Mesendoderm (in vitro differentiated cells): ENCODE results near the gene RABAC1.

Experiments used
- DNase-seq: peaks from one replicate; pipeline ENCODE4 v3.0.0; 2013
- H2AK5ac ChIP-seq: 2 replicates; pipeline ENCODE4 v1.6.1; 2013; ENCODE audit warnings: low read length, inconsistent platforms
- H2BK120ac ChIP-seq: 2 replicates; pipeline ENCODE4 v1.6.1; 2013; ENCODE audit warnings: low read depth, mild to moderate bottlenecking, low read length, moderate library complexity, mixed read lengths
- H2BK15ac ChIP-seq: replicated peaks from 2 replicates; pipeline ENCODE4 v1.6.1; 2013; ENCODE audit warnings: low read depth, mild to moderate bottlenecking, moderate library complexity
- H2BK5ac ChIP-seq: 2 replicates; pipeline ENCODE4 v1.6.1; 2013; ENCODE audit warnings: low read length, inconsistent platforms
- H3K18ac ChIP-seq: 2 replicates; pipeline ENCODE4 v1.6.1; 2013; ENCODE audit warnings: mild to moderate bottlenecking, low read length, mixed read lengths
- H3K23ac ChIP-seq: one replicate; pipeline ENCODE4 v1.6.1; 2013; ENCODE audit warnings: low read length
- H3K27ac ChIP-seq: 2 replicates; pipeline ENCODE4 v1.5.1; 2013; ENCODE audit warnings: low read depth, mild to moderate bottlenecking, inconsistent platforms, low read length, moderate library complexity
- H3K27me3 ChIP-seq: 2 replicates; pipeline ENCODE4 v1.6.1; 2013; ENCODE audit warnings: low read length, control low read depth, mild to moderate bottlenecking, inconsistent platforms; ENCODE audit not compliant: insufficient read depth, poor library complexity
- H3K36me3 ChIP-seq: 2 replicates; pipeline ENCODE4 v1.6.1; 2013; ENCODE audit warnings: low read length, inconsistent platforms; ENCODE audit not compliant: control insufficient read depth, insufficient read depth
- H3K4ac ChIP-seq: one replicate; pipeline ENCODE4 v1.6.1; 2013; ENCODE audit warnings: low read depth, mild to moderate bottlenecking, low read length, moderate library complexity
- H3K4me1 ChIP-seq: 2 replicates; pipeline ENCODE4 v1.6.1; 2013; ENCODE audit warnings: low read depth, low read length, inconsistent platforms; ENCODE audit not compliant: control insufficient read depth
- H3K4me2 ChIP-seq: 2 replicates; pipeline ENCODE4 v1.6.1; 2013; ENCODE audit warnings: low read length
- H3K4me3 ChIP-seq: 2 replicates; pipeline ENCODE4 v1.5.1; 2013; ENCODE audit warnings: mild to moderate bottlenecking, low read length
- H3K56ac ChIP-seq: one replicate; pipeline ENCODE4 v1.6.1; 2013; ENCODE audit warnings: low read length
- H3K79me1 ChIP-seq: 2 replicates; pipeline ENCODE4 v1.6.1; 2013; ENCODE audit warnings: low read length, inconsistent platforms
- H3K79me2 ChIP-seq: 2 replicates; pipeline ENCODE4 v1.6.1; 2013; ENCODE audit warnings: mild to moderate bottlenecking, low read length; ENCODE audit not compliant: control insufficient read depth, insufficient read depth
- H3K9ac ChIP-seq: 2 replicates; pipeline ENCODE4 v1.6.1; 2013; ENCODE audit warnings: low read length, inconsistent platforms
- H4K5ac ChIP-seq: one replicate; pipeline ENCODE4 v1.6.1; 2013; ENCODE audit warnings: low read length
- H4K8ac ChIP-seq: one replicate; pipeline ENCODE4 v1.6.1; 2013; ENCODE audit warnings: low read depth, mild to moderate bottlenecking, control low read depth, low read length, moderate library complexity
- WGBS: extraction: QIAGEN DNeasy Blood & Tissue Kit; methylation state at CpG from one replicate; pipeline ENCODE4 v1.1.7; 2013; ENCODE audit warnings: low lambda C conversion rate, missing lambda C conversion rate; ENCODE audit not compliant: insufficient coverage; ENCODE audit errors: extremely low coverage; 5-methylcytosine and 5-hydroxymethylcytosine counted together

RABAC1 gene

GRCh38 chr19:41930926-41931592 is 28.1 kb downstream of the RABAC1 start:
- no CpG with 5 or more reads among the region's 17 CpGs for WGBS

GRCh38 chr19:41930322-41930722 is 28.8 kb downstream of the RABAC1 start:
- H3K79me1 ChIP-seq = no peaks in the 10 kb centered on the region

More at GRCh38 chr19:41930926-41931592, 28.1 kb downstream of the RABAC1 start:
- peak; percentile 73 for DNase-seq
- no peak overlapping the region for H3K9ac ChIP-seq
- no peak overlapping the region for H3K18ac ChIP-seq
- no peaks in the 10 kb centered on the region for H3K36me3 ChIP-seq
- H3K27ac ChIP-seq = no peak overlapping the region
- H3K79me2 ChIP-seq = no peaks in the 10 kb centered on the region
- no peak overlapping the region for H2BK15ac ChIP-seq
- no peak overlapping the region for H3K4me3 ChIP-seq
- H4K8ac ChIP-seq = no peak overlapping the region
- peaks cover 75% of the 10 kb centered on the region for H3K27me3 ChIP-seq
- H3K4ac ChIP-seq = no peak overlapping the region
- H4K5ac ChIP-seq = no peak overlapping the region
- H2BK5ac ChIP-seq = no peak overlapping the region
- H3K23ac ChIP-seq = no peak overlapping the region
- peaks cover 2% of the 10 kb centered on the region for H3K4me1 ChIP-seq
- no peak overlapping the region for H3K4me2 ChIP-seq
- H2AK5ac ChIP-seq = no peak overlapping the region
- no peak overlapping the region for H2BK120ac ChIP-seq
- H3K56ac ChIP-seq = no peak overlapping the region
- no peaks in the 10 kb centered on the region for H3K79me1 ChIP-seq

GRCh38 chr19:41929536-41930071 is 29.5 kb downstream of the RABAC1 start:
- no peak overlapping the region for H2BK120ac ChIP-seq
- no peaks in the 10 kb centered on the region for H3K79me2 ChIP-seq
- no peak overlapping the region for H3K4me2 ChIP-seq
- H3K27me3 ChIP-seq = peaks cover 82% of the 10 kb centered on the region
- H4K8ac ChIP-seq = no peak overlapping the region
- no CpG with 5 or more reads among the region's 14 CpGs for WGBS
- no peak overlapping the region for H3K4me3 ChIP-seq
- no peaks in the 10 kb centered on the region for H3K79me1 ChIP-seq
- no peak overlapping the region for H2BK5ac ChIP-seq
- H3K9ac ChIP-seq = no peak overlapping the region
- DNase-seq = no peak
- no peak overlapping the region for H3K56ac ChIP-seq
- H3K18ac ChIP-seq = no peak overlapping the region
- no peak overlapping the region for H3K23ac ChIP-seq
- no peak overlapping the region for H2BK15ac ChIP-seq
- no peak overlapping the region for H2AK5ac ChIP-seq
- H3K27ac ChIP-seq = no peak overlapping the region
- H4K5ac ChIP-seq = no peak overlapping the region
- H3K4me1 ChIP-seq = peaks cover 2% of the 10 kb centered on the region
- no peaks in the 10 kb centered on the region for H3K36me3 ChIP-seq
- no peak overlapping the region for H3K4ac ChIP-seq

More at GRCh38 chr19:41930322-41930722, 28.8 kb downstream of the RABAC1 start:
- H3K27me3 ChIP-seq = peaks cover 78% of the 10 kb centered on the region
- H3K36me3 ChIP-seq = no peaks in the 10 kb centered on the region
- DNase-seq = no peak
- H3K4me2 ChIP-seq = no peak overlapping the region
- H3K23ac ChIP-seq = no peak overlapping the region
- no peak overlapping the region for H4K5ac ChIP-seq
- H2AK5ac ChIP-seq = no peak overlapping the region
- no CpG with 5 or more reads among the region's 7 CpGs for WGBS
- no peak overlapping the region for H4K8ac ChIP-seq
- H3K56ac ChIP-seq = no peak overlapping the region
- H3K27ac ChIP-seq = no peak overlapping the region
- H3K4ac ChIP-seq = no peak overlapping the region
- no peak overlapping the region for H3K9ac ChIP-seq
- H2BK15ac ChIP-seq = no peak overlapping the region
- no peak overlapping the region for H3K18ac ChIP-seq
- no peaks in the 10 kb centered on the region for H3K79me2 ChIP-seq
- no peak overlapping the region for H2BK120ac ChIP-seq
- H3K4me3 ChIP-seq = no peak overlapping the region
- H2BK5ac ChIP-seq = no peak overlapping the region
- peaks cover 2% of the 10 kb centered on the region for H3K4me1 ChIP-seq

GRCh38 chr19:41928754-41929535 is 30.2 kb downstream of the RABAC1 start:
- WGBS = no CpG with 5 or more reads among the region's 29 CpGs
- Histone ChIP-seq H2AK5ac (no peak overlapping the region), H4K8ac (no peak overlapping the region), H3K4me3 (no peak overlapping the region), H3K4ac (no peak overlapping the region), H3K9ac (no peak overlapping the region), H3K79me2 (no peaks in the 10 kb centered on the region), H4K5ac (no peak overlapping the region), H3K27me3 (peaks cover 85% of the 10 kb centered on the region), H3K56ac (peak overlapping the region; percentile 31), H3K4me2 (no peak overlapping the region), H3K36me3 (no peaks in the 10 kb centered on the region), H2BK120ac (no peak overlapping the region), H3K23ac (no peak overlapping the region), H2BK15ac (no peak overlapping the region), H3K4me1 (peaks cover 2% of the 10 kb centered on the region), H3K79me1 (no peaks in the 10 kb centered on the region), H3K27ac (no peak overlapping the region), H3K18ac (no peak overlapping the region), H2BK5ac (no peak overlapping the region)
- no peak for DNase-seq

GRCh38 chr19:41928221-41928683 is 30.9 kb downstream of the RABAC1 start, which contains the start of gene ERFL:
ERFL (minus strand) TSS chr19:41928449; CDS start chr19:41912919, 15,530 bp downstream.
- H3K4me3 ChIP-seq = no peak within 1 kb of the TSS
- no peak for DNase-seq

More at GRCh38 chr19:41928221-41928683, 30.9 kb downstream of the RABAC1 start, which contains the start of gene ERFL:
- Histone ChIP-seq H3K56ac (peak within 1 kb of the TSS; percentile 31), H4K5ac (no peak within 1 kb of the TSS), H3K36me3 (no peaks in the 10 kb centered on the region), H2BK120ac (no peak within 1 kb of the TSS), H3K27me3 (peaks cover 81% of the 10 kb centered on the region), H3K27ac (no peak within 1 kb of the TSS), H2BK15ac (no peak within 1 kb of the TSS), H3K79me1 (no peaks in the 10 kb centered on the region), H3K4me2 (peak within 1 kb of the TSS; percentile 27), H2AK5ac (no peak within 1 kb of the TSS), H3K23ac (no peak within 1 kb of the TSS), H3K79me2 (no peaks in the 10 kb centered on the region), H3K18ac (no peak within 1 kb of the TSS), H2BK5ac (no peak within 1 kb of the TSS), H3K9ac (no peak within 1 kb of the TSS), H3K4ac (no peak within 1 kb of the TSS), H4K8ac (no peak within 1 kb of the TSS), H3K4me1 (peaks cover 2% of the 10 kb centered on the region)
- WGBS = no CpG with 5 or more reads among the region's 49 CpGs
